ENCODE measurements around the gene IL1A.

DNA sequence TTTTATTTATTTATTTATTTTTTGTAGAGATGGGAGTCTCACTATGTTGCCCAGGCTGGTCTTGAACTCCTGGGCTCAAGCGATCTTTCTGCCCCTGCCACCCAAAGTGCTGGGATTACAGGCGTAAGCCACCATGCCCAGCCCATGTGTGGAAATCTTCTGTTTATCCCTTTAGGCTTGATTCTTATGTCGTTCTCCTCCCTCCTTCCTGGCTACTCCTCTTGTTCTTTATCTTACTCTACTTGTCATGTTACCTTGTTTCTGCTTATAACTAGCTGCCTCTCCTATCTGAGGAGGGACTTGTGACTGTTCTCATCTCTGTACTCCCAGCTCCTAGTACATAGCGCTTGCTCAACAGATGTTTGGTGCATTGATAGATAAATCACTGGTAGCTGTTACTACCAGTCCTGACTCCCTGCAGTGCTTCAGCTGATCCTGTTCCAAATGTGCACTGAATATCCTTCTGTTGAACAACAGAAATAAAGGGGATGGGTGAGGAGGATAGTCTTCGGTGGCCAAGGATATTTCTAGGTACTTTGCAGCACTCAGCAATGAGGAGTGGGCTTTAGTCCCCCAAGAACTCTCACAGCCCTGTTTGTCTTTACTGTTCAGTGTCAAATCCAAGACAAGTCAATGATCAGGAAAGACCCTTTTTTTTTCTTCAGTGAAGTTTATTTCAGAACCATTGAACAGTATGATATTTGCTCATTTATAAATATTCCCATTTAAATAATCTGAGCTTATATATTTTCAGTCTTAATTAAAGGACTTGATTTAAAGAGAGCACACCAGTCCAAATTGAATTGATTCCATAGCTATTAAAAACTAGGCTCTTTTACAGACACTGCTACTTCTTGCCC lies 45.0 kb upstream of the IL1A start:
- no peak for TF ChIP-seq ZFP3 (CRISPR knock-in tag; IDR thresholded peaks at IDR 0.05)
- no peak for TF ChIP-seq GLIS3 (CRISPR knock-in tag; IDR thresholded peaks at IDR 0.05)
- no peak for TF ChIP-seq ARNTL (CRISPR knock-in tag; IDR thresholded peaks at IDR 0.05; ENCODE audit: borderline replicate concordance, low read depth)
- TF ChIP-seq, protein P1, sequence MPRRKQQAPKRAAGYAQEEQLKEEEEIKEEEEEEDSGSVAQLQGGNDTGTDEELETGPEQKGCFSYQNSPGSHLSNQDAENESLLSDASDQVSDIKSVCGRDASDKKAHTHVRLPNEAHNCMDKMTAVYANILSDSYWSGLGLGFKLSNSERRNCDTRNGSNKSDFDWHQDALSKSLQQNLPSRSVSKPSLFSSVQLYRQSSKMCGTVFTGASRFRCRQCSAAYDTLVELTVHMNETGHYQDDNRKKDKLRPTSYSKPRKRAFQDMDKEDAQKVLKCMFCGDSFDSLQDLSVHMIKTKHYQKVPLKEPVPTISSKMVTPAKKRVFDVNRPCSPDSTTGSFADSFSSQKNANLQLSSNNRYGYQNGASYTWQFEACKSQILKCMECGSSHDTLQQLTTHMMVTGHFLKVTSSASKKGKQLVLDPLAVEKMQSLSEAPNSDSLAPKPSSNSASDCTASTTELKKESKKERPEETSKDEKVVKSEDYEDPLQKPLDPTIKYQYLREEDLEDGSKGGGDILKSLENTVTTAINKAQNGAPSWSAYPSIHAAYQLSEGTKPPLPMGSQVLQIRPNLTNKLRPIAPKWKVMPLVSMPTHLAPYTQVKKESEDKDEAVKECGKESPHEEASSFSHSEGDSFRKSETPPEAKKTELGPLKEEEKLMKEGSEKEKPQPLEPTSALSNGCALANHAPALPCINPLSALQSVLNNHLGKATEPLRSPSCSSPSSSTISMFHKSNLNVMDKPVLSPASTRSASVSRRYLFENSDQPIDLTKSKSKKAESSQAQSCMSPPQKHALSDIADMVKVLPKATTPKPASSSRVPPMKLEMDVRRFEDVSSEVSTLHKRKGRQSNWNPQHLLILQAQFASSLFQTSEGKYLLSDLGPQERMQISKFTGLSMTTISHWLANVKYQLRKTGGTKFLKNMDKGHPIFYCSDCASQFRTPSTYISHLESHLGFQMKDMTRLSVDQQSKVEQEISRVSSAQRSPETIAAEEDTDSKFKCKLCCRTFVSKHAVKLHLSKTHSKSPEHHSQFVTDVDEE (CRISPR knock-in tag; IDR thresholded peaks at IDR 0.05): no peak
- no peak for TF ChIP-seq RARB (CRISPR knock-in tag; IDR thresholded peaks at IDR 0.05)
- TF ChIP-seq, protein P2, sequence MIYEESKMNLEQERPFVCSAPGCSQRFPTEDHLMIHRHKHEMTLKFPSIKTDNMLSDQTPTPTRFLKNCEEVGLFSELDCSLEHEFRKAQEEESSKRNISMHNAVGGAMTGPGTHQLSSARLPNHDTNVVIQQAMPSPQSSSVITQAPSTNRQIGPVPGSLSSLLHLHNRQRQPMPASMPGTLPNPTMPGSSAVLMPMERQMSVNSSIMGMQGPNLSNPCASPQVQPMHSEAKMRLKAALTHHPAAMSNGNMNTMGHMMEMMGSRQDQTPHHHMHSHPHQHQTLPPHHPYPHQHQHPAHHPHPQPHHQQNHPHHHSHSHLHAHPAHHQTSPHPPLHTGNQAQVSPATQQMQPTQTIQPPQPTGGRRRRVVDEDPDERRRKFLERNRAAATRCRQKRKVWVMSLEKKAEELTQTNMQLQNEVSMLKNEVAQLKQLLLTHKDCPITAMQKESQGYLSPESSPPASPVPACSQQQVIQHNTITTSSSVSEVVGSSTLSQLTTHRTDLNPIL (CRISPR knock-in tag; IDR thresholded peaks at IDR 0.05; ENCODE audit: low read depth): no peak
- no peak for TF ChIP-seq ZC3H10 (CRISPR knock-in tag; IDR thresholded peaks at IDR 0.05)
- TF ChIP-seq, protein P3, sequence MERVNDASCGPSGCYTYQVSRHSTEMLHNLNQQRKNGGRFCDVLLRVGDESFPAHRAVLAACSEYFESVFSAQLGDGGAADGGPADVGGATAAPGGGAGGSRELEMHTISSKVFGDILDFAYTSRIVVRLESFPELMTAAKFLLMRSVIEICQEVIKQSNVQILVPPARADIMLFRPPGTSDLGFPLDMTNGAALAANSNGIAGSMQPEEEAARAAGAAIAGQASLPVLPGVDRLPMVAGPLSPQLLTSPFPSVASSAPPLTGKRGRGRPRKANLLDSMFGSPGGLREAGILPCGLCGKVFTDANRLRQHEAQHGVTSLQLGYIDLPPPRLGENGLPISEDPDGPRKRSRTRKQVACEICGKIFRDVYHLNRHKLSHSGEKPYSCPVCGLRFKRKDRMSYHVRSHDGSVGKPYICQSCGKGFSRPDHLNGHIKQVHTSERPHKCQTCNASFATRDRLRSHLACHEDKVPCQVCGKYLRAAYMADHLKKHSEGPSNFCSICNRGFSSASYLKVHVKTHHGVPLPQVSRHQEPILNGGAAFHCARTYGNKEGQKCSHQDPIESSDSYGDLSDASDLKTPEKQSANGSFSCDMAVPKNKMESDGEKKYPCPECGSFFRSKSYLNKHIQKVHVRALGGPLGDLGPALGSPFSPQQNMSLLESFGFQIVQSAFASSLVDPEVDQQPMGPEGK (CRISPR knock-in tag; IDR thresholded peaks at IDR 0.05; ENCODE audit: borderline replicate concordance): no peak
- TF ChIP-seq, protein P4, sequence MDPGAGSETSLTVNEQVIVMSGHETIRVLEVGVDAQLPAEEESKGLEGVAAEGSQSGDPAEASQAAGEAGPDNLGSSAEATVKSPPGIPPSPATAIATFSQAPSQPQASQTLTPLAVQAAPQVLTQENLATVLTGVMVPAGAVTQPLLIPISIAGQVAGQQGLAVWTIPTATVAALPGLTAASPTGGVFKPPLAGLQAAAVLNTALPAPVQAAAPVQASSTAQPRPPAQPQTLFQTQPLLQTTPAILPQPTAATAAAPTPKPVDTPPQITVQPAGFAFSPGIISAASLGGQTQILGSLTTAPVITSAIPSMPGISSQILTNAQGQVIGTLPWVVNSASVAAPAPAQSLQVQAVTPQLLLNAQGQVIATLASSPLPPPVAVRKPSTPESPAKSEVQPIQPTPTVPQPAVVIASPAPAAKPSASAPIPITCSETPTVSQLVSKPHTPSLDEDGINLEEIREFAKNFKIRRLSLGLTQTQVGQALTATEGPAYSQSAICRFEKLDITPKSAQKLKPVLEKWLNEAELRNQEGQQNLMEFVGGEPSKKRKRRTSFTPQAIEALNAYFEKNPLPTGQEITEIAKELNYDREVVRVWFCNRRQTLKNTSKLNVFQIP (CRISPR knock-in tag; IDR thresholded peaks at IDR 0.05; ENCODE audit: borderline replicate concordance, low read depth): no peak
